ENCODE measurements around the gene HSPB9. TPM values are rescaled to one million over a fixed set of nuclear protein-coding genes. Genes with fewer than 3 reads are reported as not detected.

HSPB9 gene
- total and polyA plus RNA-seq, 9 of the 15 experiments (the other 6 are each of a cell fraction or from before 2014, with no cell fraction given) = 0.04 to 0.16 (median 0.08) TPM; not detected in 3

DNA sequence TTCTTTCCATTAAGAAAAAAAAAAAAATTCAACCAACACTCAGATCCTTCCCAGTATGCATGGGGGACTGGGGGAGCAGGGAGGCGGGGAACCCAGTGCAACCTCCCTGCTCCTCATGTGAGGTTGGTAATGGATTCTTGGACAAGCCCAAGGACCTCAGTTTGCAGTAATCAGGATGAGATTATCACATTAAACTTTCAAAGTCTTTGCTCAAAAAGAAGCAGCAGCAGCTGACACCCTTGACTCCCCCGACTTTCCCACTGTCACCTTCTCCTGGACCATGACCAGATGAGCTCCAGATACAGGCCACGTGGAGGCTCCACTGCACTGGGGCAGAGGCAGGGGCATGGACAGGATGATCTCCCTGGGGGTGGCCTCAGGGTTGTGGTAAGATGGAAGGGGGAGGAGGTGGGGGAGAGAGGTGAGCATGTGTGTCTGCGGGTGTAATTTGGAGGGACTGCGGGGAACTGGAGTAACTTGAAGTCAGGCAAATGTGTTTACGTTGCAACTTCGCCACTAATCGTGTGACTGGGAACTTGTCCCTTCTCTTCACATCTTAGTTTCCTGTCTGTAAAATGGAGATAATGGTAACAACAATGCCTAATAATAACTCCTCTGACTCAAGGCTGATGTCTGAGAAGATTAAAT, 44.1 kb upstream of the HSPB9 start (continued):
- no peak for TF ChIP-seq ZNF780A (CRISPR knock-in tag; IDR thresholded peaks at IDR 0.05)
- TF ChIP-seq RBM34 (IDR thresholded peaks at IDR 0.05; ENCODE audit: borderline replicate concordance, insufficient read depth, low read length) = no peak
- no peak for TF ChIP-seq ZNF3 (CRISPR knock-in tag; IDR thresholded peaks at IDR 0.05)
- TF ChIP-seq, protein P1, sequence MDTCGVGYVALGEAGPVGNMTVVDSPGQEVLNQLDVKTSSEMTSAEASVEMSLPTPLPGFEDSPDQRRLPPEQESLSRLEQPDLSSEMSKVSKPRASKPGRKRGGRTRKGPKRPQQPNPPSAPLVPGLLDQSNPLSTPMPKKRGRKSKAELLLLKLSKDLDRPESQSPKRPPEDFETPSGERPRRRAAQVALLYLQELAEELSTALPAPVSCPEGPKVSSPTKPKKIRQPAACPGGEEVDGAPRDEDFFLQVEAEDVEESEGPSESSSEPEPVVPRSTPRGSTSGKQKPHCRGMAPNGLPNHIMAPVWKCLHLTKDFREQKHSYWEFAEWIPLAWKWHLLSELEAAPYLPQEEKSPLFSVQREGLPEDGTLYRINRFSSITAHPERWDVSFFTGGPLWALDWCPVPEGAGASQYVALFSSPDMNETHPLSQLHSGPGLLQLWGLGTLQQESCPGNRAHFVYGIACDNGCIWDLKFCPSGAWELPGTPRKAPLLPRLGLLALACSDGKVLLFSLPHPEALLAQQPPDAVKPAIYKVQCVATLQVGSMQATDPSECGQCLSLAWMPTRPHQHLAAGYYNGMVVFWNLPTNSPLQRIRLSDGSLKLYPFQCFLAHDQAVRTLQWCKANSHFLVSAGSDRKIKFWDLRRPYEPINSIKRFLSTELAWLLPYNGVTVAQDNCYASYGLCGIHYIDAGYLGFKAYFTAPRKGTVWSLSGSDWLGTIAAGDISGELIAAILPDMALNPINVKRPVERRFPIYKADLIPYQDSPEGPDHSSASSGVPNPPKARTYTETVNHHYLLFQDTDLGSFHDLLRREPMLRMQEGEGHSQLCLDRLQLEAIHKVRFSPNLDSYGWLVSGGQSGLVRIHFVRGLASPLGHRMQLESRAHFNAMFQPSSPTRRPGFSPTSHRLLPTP (IDR thresholded peaks at IDR 0.05; ENCODE audit: borderline replicate concordance, extremely low read depth, insufficient read length) = no peak
- 0 out of 2 replicates have a peak, but pooled peaks have one; percentile 21 for TF ChIP-seq RAD51 (IDR thresholded peaks at IDR 0.05; ENCODE audit: borderline replicate concordance, low read depth)
- TF ChIP-seq ZNF444 (CRISPR knock-in tag; IDR thresholded peaks at IDR 0.05) = no peak
- no peak for TF ChIP-seq FOXA1 (IDR thresholded peaks at IDR 0.05; ENCODE audit: borderline replicate concordance)
- TF ChIP-seq, protein P2, sequence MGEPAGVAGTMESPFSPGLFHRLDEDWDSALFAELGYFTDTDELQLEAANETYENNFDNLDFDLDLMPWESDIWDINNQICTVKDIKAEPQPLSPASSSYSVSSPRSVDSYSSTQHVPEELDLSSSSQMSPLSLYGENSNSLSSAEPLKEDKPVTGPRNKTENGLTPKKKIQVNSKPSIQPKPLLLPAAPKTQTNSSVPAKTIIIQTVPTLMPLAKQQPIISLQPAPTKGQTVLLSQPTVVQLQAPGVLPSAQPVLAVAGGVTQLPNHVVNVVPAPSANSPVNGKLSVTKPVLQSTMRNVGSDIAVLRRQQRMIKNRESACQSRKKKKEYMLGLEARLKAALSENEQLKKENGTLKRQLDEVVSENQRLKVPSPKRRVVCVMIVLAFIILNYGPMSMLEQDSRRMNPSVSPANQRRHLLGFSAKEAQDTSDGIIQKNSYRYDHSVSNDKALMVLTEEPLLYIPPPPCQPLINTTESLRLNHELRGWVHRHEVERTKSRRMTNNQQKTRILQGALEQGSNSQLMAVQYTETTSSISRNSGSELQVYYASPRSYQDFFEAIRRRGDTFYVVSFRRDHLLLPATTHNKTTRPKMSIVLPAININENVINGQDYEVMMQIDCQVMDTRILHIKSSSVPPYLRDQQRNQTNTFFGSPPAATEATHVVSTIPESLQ (CRISPR knock-in tag; IDR thresholded peaks at IDR 0.05) = no peak
- TF ChIP-seq PHF21A (IDR thresholded peaks at IDR 0.05; ENCODE audit: borderline replicate concordance, low read depth) = no peak
- TF ChIP-seq ZNF384 (IDR thresholded peaks at IDR 0.05; ENCODE audit: low read depth, low read length) = no peak
- TF ChIP-seq, protein P3, sequence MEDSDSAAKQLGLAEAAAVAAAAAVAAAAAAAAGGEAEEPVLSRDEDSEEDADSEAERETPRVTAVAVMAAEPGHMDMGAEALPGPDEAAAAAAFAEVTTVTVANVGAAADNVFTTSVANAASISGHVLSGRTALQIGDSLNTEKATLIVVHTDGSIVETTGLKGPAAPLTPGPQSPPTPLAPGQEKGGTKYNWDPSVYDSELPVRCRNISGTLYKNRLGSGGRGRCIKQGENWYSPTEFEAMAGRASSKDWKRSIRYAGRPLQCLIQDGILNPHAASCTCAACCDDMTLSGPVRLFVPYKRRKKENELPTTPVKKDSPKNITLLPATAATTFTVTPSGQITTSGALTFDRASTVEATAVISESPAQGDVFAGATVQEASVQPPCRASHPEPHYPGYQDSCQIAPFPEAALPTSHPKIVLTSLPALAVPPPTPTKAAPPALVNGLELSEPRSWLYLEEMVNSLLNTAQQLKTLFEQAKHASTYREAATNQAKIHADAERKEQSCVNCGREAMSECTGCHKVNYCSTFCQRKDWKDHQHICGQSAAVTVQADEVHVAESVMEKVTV (CRISPR knock-in tag; IDR thresholded peaks at IDR 0.05) = no peak
- TF ChIP-seq SMAD4 (CRISPR knock-in tag; conservative IDR thresholded peaks at IDR 0.05) = no peak; the same call in 1 of the 2 replicates
- TF ChIP-seq POLR3G (IDR thresholded peaks at IDR 0.05; ENCODE audit: extremely low read depth, insufficient read length, insufficient replicate concordance) = no peak
- no peak for TF ChIP-seq BDP1 (IDR thresholded peaks at IDR 0.05; ENCODE audit: insufficient read depth, insufficient read length)
- no peak for TF ChIP-seq ZNF507 (tag; conservative IDR thresholded peaks at IDR 0.05)
- TF ChIP-seq, protein P4, sequence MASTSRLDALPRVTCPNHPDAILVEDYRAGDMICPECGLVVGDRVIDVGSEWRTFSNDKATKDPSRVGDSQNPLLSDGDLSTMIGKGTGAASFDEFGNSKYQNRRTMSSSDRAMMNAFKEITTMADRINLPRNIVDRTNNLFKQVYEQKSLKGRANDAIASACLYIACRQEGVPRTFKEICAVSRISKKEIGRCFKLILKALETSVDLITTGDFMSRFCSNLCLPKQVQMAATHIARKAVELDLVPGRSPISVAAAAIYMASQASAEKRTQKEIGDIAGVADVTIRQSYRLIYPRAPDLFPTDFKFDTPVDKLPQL (IDR thresholded peaks at IDR 0.05; ENCODE audit: extremely low read depth, insufficient read length) = no peak
- TF ChIP-seq, protein P5, sequence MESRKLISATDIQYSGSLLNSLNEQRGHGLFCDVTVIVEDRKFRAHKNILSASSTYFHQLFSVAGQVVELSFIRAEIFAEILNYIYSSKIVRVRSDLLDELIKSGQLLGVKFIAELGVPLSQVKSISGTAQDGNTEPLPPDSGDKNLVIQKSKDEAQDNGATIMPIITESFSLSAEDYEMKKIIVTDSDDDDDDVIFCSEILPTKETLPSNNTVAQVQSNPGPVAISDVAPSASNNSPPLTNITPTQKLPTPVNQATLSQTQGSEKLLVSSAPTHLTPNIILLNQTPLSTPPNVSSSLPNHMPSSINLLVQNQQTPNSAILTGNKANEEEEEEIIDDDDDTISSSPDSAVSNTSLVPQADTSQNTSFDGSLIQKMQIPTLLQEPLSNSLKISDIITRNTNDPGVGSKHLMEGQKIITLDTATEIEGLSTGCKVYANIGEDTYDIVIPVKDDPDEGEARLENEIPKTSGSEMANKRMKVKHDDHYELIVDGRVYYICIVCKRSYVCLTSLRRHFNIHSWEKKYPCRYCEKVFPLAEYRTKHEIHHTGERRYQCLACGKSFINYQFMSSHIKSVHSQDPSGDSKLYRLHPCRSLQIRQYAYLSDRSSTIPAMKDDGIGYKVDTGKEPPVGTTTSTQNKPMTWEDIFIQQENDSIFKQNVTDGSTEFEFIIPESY (CRISPR knock-in tag; IDR thresholded peaks at IDR 0.05) = no peak
- no peak for TF ChIP-seq ZBTB8A (IDR thresholded peaks at IDR 0.05; ENCODE audit: partially characterized antibody)
